Erythroblast (primary cell): Measurements from ENCODE around the gene TOMM34.

Experiments used
- DNase-seq, 2 experiments: peaks; one replicate each; lab custom pipeline; 2025; lab: John Stamatoyannopoulos, UW
- GATA1 ChIP-seq: IDR thresholded peaks from 2 replicates; pipeline ENCODE4 v1.6.1; 2011; ENCODE audit warnings: low read depth, mild to moderate bottlenecking, control low read depth, low read length, moderate library complexity
- POLR2A ChIP-seq: IDR thresholded peaks from 2 replicates; pipeline ENCODE4 v1.6.1; 2011; ENCODE audit warnings: mild to moderate bottlenecking, low read length

TOMM34 gene

GRCh38 chr20:44931911-44932310 lies 28.3 kb downstream of the TOMM34 start:
- DNase-seq = no peak
- TF ChIP-seq POLR2A (no peak), GATA1 (no peak)

GRCh38 chr20:44930517-44931168 lies 29.6 kb downstream of the TOMM34 start:
- TF ChIP-seq GATA1 = no peak
- TF ChIP-seq POLR2A = no peak
- no peak for DNase-seq

GRCh38 chr20:44928595-44928994 lies 31.6 kb downstream of the TOMM34 start:
- no peak for DNase-seq

GRCh38 chr20:44924541-44924940 lies 35.7 kb downstream of the TOMM34 start:
- TF ChIP-seq GATA1 (no peak), POLR2A (no peak)
- DNase-seq = peak; percentile 68 to 87

More at GRCh38 chr20:44928595-44928994, 31.6 kb downstream of the TOMM34 start:
- TF ChIP-seq POLR2A (no peak), GATA1 (no peak)

GRCh38 chr20:44921447-44921846 lies 38.8 kb downstream of the TOMM34 start:
- no peak for DNase-seq
- no peak for TF ChIP-seq GATA1
- no peak for TF ChIP-seq POLR2A

GRCh38 chr20:44918761-44919160 lies 41.4 kb downstream of the TOMM34 start:
- TF ChIP-seq GATA1 (no peak), POLR2A (no peak)
- no peak for DNase-seq

GRCh38 chr20:44918342-44918741 lies 41.9 kb downstream of the TOMM34 start:
- no peak for TF ChIP-seq GATA1
- no peak for TF ChIP-seq POLR2A
- no peak for DNase-seq

GRCh38 chr20:44917399-44917798 lies 42.8 kb downstream of the TOMM34 start:
- TF ChIP-seq GATA1 = no peak
- no peak for TF ChIP-seq POLR2A
- DNase-seq = no peak

- no peak for DNase-seq
- TF ChIP-seq GATA1 (no peak), POLR2A (no peak)
These were observed 43.6 kb downstream of the TOMM34 start for GRCh38 chr20:44916586-44916985.

GRCh38 chr20:44914924-44915323 lies 45.3 kb downstream of the TOMM34 start:
- no peak for DNase-seq
- TF ChIP-seq GATA1 (no peak), POLR2A (no peak)

GRCh38 chr20:44912189-44912588 lies 48.0 kb downstream of the TOMM34 start:
- no peak for TF ChIP-seq POLR2A
- no peak for TF ChIP-seq GATA1
- DNase-seq = no peak

GRCh38 chr20:44911264-44911921 lies 48.8 kb downstream of the TOMM34 start:
- DNase-seq = peak; percentile 72 to 85
- TF ChIP-seq GATA1 = no peak
- TF ChIP-seq POLR2A = no peak

- peak in 1 of 2 experiments; percentile 28 for DNase-seq
- no peak for TF ChIP-seq GATA1
These were observed 49.4 kb downstream of the TOMM34 start for GRCh38 chr20:44910690-44911262.

GRCh38 chr20:44909872-44910689 lies 50.1 kb downstream of the TOMM34 start, which contains the start of gene PABPC1L:
Gene PABPC1L (plus strand): TSS chr20:44910060. CDS start chr20:44910144, 84 bp downstream.
- TF ChIP-seq POLR2A (no peak), GATA1 (no peak)
- DNase-seq = peak; percentile 66 to 70
